Calu3 (cell line): ENCODE results near the gene FGFR2. TPM values are rescaled to one million over a fixed set of nuclear protein-coding genes. Genes with fewer than 3 reads are reported as not detected.

Experiments used
- BruUV-seq: library from RNA; stranded (reverse); fragments of 400-500 nt; replicated peaks from 2 replicates; lab custom pipeline; 2021; lab: Mats Ljungman, UMichigan
- CTCF ChIA-PET: fragments of 300-600 bp; sonication (Branson Sonifier 250); formaldehyde crosslinking; loops from one replicate; lab custom pipeline; 2022; ENCODE audit warnings: antibody characterized with exemption; lab: Charles Lee
- DNase-seq: peaks from one replicate; pipeline ENCODE4 v3.0.0; 2022
- H3K27ac Mint-ChIP-seq: one replicate; pipeline ENCODE4 v1.8.0; 2022; ENCODE audit warnings: mixed read lengths; ENCODE audit not compliant: unreplicated experiment
- H3K27me3 Mint-ChIP-seq: one replicate; pipeline ENCODE4 v1.8.0; 2022; ENCODE audit warnings: mixed read lengths; ENCODE audit not compliant: unreplicated experiment
- H3K36me3 Mint-ChIP-seq: one replicate; pipeline ENCODE4 v1.8.0; 2022; ENCODE audit warnings: mild to moderate bottlenecking, moderate library complexity, mixed read lengths; ENCODE audit not compliant: insufficient read depth, unreplicated experiment
- H3K4me1 Mint-ChIP-seq: one replicate; pipeline ENCODE4 v1.8.0; 2022; ENCODE audit warnings: mild to moderate bottlenecking, low read depth, mixed read lengths; ENCODE audit not compliant: unreplicated experiment
- H3K4me3 Mint-ChIP-seq: one replicate; pipeline ENCODE4 v1.8.0; 2022; ENCODE audit warnings: mild to moderate bottlenecking, low read depth, moderate library complexity, mixed read lengths; ENCODE audit not compliant: unreplicated experiment
- H3K9me3 Mint-ChIP-seq: one replicate; pipeline ENCODE4 v1.8.0; 2022; ENCODE audit warnings: low read depth, mixed read lengths; ENCODE audit not compliant: unreplicated experiment
- CTCF ChIP-seq: fragments of 200-600 bp; IDR thresholded peaks from one replicate; pipeline ENCODE4 v1.8.0; 2022; ENCODE audit warnings: antibody characterized with exemption; ENCODE audit not compliant: unreplicated experiment
- intact Hi-C: fragments of 100-400 bp; cut with micrococcal nuclease; formaldehyde crosslinking; loops from one replicate; pipeline ENCODE4 v1.10.0; 2022; ENCODE audit not compliant: unreplicated experiment
- total RNA-seq: library from RNA; stranded (reverse); gene quantifications from 2 replicates; pipeline ENCODE4 v1.2.3, GENCODE V29; 2022

FGFR2 gene
- total RNA-seq, 1 experiment from 2014 or later, result 57.9 TPM

GRCh38 chr10:121640266-121640665 lies 42.0 kb upstream of the FGFR2 start:
- H3K27ac Mint-ChIP-seq, result no peak overlapping the region
- H3K36me3 Mint-ChIP-seq, result no peaks in the 10 kb centered on the region
- TF ChIP-seq CTCF, result no peak
- H3K27me3 Mint-ChIP-seq, result no peaks in the 10 kb centered on the region
- H3K4me3 Mint-ChIP-seq, result no peak overlapping the region
- peaks cover 9% of the 10 kb centered on the region for H3K9me3 Mint-ChIP-seq
- BruUV-seq, result no TSS peak
- intact Hi-C loops, result no loop called here
- H3K4me1 Mint-ChIP-seq, result no peaks in the 10 kb centered on the region
- DNase-seq, result no peak
- CTCF ChIA-PET, result no interaction called here

DNA sequence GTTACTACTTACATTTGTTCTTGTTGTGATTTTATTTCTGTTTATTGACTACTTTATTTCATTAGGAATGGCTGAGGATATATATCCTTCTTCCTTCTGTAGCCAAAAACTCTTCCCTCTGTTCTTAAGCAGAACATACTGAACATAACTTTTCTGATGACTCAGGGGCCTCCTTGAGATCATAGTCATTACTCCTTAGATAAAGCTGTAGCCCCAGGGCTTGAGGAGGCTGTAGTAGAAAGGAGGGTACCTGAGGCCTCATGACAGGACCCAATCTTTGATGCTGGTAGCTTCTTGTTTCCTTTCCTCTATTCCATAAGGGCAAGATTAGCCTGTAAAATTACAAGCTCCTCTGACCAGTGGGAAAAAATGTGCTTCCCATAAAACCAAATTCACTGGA lies 41.2 kb upstream of the FGFR2 start:
- Mint-ChIP-seq H3K27ac (no peak overlapping the region), H3K9me3 (peaks cover 9% of the 10 kb centered on the region), H3K36me3 (no peaks in the 10 kb centered on the region), H3K4me1 (no peaks in the 10 kb centered on the region), H3K4me3 (no peak overlapping the region), H3K27me3 (no peaks in the 10 kb centered on the region)
- BruUV-seq, result no TSS peak
- intact Hi-C loops, result no loop called here
- no peak for DNase-seq
- TF ChIP-seq CTCF, result no peak
- CTCF ChIA-PET, result no interaction called here

DNA sequence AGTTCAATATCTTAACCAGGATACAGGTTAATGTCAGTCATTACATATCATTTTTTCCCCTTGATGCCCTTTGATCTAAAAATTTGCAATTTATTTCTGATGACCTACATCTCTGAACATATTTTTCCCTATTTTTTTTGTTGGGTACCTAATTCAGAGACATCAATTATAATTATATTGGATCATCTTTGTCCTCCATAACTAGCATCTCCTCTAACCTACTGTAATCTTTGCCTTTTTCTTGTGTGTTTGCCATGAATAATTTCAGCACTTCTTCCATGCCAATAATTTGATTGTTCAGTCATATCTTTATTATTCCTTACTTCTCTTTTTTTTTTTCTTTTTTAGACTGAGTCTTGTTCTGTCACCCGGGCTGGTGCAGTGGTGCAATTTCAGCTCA lies 39.2 kb upstream of the FGFR2 start:
- CTCF ChIA-PET, result no interaction called here
- no TSS peak for BruUV-seq
- Mint-ChIP-seq H3K36me3 (no peaks in the 10 kb centered on the region), H3K4me1 (no peaks in the 10 kb centered on the region), H3K27ac (no peak overlapping the region), H3K9me3 (peaks cover 9% of the 10 kb centered on the region), H3K4me3 (no peak overlapping the region), H3K27me3 (no peaks in the 10 kb centered on the region)
- no peak for TF ChIP-seq CTCF
- no peak for DNase-seq
- intact Hi-C loops, result no loop called here

DNA sequence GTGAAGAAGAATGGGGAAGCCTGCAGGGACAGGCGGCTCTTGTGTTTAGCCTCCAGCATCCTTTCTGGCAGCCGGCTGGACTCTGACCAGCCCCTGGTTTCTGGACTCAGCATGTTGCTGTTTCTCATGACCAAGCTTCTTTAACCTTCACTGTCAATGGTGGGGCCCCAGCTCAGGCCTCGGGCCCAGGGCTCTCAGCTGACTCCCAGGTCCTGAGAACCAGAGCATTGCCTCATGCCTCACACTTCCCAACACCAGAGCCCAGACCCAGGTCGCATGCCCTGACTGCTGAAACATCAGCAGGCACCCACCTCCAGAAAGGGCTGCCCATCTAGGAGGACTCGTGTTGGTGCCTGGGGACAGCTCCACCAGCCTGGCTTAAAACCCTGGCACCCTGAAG lies 34.8 kb upstream of the FGFR2 start:
- Mint-ChIP-seq H3K4me3 (no peak overlapping the region), H3K27me3 (peaks cover 6% of the 10 kb centered on the region), H3K27ac (no peak overlapping the region), H3K9me3 (peaks cover 3% of the 10 kb centered on the region), H3K4me1 (no peaks in the 10 kb centered on the region), H3K36me3 (no peaks in the 10 kb centered on the region)
- intact Hi-C loops, result no loop called here
- no TSS peak for BruUV-seq
- CTCF ChIA-PET, result no interaction called here
- no peak for TF ChIP-seq CTCF
- DNase-seq, result no peak
